Activated CD8-positive, alpha-beta memory T cell treated with anti-CD3 and anti-CD28 coated beads for 4 hours (primary cell): ENCODE results near the gene WDR5.

Source experiments
- DNase-seq, 2 donors: peaks; one replicate each; pipeline ENCODE4 v3.0.0-alpha.2; 2020; ENCODE audit warnings: low read depth in 2 of 2

The WDR5 gene

GRCh38 chr9:134188386-134189144, 52.7 kb downstream of the WDR5 start:
- no peak for DNase-seq

GRCh38 chr9:134189145-134189469, 53.2 kb downstream of the WDR5 start:
- DNase-seq = no peak

DNA sequence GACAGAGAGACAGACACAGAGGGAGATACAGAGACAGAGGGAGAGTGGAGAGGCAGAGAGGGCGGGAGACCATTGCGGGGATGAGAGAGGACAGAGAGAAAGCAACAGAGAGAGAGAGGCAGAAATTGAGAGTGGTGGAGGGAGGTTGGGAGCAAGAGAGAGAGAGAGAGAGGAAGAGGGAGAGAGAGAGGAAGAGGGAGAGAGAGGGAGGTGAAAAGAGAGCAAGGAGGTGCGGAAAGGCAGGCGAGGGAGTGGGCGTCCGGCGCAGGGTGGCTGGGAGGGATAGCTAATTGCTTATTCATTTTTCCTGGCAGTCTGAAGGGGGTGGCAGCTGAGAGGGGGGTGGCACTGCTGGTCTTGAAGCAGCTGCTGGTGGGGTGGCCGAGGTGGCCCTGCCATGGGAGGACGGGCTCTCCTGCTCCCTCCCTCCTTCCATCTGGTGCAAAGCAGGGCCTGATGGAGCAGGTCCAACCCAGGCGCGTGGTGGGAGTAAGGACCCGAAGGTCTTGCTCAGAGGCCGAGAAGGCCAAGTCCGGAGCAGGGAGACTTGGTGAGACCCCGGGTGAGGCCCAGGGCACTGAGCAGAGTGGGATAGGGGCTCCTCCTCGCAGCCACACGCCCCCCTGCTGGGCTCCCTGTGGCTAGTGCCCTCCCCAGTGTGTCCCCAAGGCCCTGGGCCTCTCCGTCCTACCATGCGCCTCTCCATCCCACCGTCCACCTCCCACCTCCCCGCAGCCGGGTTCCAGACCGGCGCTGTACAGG, 53.8 kb downstream of the WDR5 start:
- no peak for DNase-seq

DNA sequence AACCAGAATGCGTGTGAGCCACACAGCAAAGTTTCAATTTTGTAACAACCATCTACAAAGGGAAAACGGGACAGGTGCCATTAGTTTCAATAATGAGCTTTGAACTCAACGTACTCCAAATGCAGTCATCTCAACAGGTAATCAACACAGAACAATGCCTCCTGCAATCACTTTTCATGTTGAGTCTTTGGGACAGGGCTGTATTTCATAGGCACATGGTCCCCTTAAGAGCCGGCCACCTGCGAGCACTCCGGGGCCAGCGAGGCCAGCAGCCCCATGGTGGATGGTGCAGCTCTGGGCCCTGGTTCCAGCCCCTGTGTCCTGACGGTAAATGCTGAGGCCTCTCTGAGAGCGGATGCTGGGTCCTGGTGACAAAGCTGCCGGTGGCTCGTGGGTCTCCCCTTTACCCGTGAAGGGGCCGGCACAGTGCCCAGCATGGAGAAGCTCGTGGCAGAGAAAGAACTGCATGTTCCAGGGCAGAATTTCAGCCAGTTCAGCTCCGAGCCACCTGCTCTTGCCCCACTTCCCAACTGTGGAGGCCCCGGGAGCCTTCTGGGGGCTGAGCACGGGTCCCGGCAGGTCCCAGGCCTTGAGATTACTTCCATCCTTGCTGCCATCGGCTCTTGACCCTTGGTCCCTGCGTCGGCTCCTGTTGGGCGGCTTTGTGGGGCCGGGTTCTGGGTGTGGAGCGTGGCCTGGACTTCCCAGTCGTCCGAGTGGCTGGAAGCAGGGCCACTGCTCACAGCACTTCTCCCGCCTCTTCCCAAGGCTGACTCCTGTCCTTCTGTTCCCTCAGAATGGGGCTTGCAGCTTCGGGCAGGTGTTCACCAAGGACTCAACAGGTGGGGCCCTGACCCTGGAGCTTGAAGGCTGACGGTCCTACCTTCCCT, 54.6 kb downstream of the WDR5 start:
- no peak for DNase-seq

- no peak for DNase-seq
These were observed 55.8 kb downstream of the WDR5 start for GRCh38 chr9:134191455-134192209.

DNA sequence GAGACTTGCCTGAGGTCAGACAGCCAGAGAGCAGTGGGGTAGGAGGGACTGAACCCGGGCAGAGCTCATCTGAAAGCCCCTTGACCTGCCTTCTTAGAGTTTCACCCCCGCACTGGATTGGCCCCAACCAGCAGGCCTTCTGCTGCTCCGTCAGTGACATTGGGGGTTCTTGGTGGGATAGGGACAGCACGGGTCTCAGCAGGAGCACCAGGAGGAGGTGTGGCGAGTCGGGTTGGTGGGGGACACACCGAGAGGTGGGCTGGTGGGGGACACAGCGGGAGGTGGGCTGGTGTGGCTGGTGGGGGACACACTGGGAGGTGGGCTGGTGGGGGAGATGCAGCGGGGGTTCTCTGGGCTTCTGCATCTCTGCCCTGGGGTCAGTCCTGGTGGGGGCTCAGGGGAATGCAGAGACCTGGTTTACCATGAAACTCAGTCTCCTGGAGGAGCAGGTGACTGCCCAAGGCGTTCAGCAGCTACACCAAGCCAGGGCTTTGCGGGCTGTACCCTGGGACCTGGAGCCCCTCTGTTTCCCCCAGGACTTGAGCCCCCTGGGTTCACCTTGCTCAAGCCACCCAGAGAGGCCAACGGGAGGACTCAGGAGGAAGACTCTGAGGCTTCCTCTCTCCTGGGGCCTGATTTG, 56.5 kb downstream of the WDR5 start:
- DNase-seq = no peak

DNA sequence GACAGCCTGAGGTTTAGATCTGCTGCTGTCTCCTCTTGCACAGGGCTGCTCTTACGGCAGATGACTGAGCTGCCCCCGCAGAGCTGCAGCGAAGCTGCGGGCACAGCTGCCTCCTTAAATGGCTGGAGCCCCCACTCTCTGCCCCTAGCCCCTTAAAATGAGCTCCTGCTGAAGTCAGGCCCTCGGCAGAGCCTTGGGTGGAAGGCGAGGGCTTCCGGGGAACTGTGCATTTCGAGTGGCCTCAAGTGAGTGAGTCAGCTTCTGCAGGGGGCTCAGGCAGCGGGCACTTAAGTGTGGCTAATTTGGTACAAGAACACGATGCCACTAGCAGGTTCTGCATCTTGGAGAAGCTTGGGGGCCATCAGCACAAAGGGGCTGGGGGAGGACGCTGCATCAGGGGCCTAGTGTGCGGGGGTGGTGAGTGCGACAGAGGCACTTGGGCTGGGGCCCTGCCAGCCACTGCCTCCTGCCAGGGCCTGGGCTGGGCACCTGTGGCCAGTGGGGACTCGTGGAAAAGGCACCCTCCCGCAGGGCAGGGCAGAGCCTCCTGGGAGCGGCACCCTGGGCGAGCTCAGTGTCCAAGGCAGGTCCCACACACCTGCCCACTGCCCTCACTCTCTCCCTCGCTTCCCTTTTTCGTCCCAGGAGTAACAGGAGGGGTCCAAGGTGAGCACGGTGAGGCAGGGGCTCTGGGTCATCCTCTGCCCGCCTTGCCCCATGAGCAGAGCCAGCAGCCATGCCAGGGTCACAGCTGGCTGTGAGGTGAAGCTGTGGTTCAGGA, 57.3 kb downstream of the WDR5 start:
- no peak for DNase-seq

DNA sequence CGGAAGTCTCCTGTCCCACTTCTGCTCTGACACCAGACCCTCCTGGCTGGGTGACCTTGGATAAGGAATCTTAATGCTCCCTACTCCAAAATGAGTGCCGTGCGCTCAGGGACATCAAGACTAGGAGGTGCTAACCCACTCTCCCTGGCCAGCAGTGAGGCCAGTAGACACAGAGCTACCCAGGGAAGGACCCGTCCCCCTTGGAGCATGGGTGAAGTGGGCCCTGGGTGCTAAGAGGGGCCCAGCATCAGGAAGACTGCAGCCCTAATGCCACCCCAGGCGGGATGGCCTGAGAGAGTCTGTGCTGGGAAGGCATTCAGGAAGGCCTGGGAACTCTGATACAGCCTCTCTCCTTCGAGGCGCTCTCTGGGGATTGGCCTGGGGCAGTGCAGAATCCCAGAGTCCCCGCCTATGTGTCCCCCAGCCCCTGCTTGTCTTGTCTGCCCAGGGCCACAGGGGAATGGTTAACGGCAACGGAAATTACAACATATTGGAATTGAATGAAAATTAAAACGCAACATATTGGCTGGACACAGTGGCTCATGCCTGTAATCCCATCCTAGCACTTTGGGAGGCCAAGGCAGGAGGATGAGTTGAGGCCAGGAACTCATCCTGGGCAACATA, 58.1 kb downstream of the WDR5 start:
- no peak for DNase-seq

GRCh38 chr9:134195558-134195957, 59.7 kb downstream of the WDR5 start:
- DNase-seq = no peak

- DNase-seq = no peak
These were observed 61.0 kb downstream of the WDR5 start for GRCh38 chr9:134196911-134197310.

DNA sequence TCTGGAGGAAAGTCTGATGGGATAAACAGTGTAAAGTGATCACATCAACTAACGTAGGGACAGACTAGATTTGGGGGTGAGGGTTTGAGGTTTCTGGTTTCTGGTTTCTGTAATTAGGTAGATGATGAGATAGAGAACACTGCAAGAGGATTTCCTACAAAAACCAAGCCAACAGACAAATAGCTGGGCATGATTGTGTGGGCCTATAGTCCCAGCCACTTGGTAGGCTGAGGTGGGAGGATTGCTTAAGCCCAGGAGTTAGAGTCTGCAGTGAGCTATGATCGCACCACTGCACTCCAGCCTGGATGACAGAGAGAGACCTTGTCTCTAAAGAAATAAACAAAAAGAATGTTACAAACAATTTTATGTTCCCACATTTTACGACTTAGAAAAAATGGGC, 62.9 kb downstream of the WDR5 start:
- no peak for DNase-seq

GRCh38 chr9:134200730-134201129, 64.8 kb downstream of the WDR5 start:
- DNase-seq = no peak

GRCh38 chr9:134203224-134203623, 67.3 kb downstream of the WDR5 start:
- DNase-seq = no peak

DNA sequence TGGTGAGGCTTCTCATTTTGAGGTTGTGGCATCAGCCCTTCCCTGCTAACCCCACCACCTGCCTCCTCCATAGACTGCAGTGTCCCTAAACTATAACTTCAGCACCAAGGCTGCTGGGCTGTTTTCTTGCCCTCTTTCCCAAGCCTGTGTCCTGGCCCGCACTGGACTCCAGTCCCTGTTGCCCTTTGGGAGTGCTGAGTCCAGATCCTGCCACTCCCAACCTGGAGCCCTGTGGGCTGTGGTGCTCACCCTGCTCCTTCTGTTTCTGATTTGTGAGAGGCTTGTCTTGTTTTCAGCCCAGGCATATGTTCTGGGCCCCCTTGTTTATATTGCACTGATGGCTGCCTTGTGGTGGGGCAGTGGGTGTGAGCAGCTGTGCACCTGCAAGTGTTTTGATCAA, 68.2 kb downstream of the WDR5 start:
- DNase-seq = no peak

DNA sequence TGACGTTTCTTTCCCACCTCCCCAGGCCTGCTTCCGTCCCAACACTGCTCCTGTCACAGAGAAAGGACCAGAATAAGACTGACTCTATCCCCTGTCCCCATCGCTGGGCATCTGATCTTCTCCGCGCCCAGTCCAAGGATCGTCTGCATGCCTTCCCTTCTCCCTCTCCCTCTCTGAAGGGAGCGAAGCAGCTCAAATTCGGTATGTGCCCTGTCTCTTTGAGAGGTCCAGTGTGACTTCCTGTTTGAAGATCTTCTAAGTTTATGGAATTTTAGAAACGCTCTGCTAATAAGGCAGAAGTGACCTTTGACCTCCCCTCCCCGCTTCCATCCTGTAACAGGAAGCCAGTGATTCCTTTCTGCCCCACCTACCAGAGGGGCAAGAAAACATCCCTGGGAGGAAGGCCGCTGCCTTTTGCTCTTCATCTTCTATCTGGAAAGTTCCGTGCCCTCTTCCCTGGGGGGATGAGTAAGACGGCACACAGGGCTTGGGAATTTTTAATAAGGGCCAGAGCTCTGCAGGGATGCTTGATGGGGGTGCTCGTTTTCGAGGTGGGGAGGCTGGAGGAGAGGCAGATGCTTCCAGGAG, 69.2 kb downstream of the WDR5 start:
- no peak for DNase-seq

DNA sequence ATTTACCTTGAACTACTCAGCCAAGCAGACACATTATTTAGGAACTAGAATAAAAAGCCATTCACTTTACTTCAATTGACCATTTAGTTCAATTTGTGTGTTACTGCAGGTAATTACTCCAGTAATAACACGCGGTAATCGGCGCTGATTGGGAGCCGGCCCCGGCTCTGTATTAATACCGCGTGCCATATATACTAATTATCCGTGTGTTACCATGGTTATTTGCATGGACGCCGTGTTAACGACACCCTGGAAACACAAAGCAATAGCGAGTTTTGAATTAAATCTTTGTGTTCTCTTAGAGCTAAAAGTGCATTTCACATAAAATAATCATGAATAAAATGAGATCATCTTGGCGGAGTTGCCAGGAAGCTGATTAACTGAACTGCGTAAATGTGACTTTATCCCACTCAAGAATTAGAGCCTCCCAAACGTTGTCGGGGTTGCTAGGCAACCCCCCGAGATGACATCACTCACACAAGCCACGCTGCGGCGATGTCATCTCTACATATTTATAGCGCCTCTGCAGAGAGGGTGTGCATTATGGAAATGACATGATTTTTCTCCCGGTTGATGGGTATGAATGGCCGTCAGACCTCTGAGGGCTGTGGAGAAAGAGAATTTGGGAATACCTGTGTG, 69.9 kb downstream of the WDR5 start:
- DNase-seq = no peak

DNA sequence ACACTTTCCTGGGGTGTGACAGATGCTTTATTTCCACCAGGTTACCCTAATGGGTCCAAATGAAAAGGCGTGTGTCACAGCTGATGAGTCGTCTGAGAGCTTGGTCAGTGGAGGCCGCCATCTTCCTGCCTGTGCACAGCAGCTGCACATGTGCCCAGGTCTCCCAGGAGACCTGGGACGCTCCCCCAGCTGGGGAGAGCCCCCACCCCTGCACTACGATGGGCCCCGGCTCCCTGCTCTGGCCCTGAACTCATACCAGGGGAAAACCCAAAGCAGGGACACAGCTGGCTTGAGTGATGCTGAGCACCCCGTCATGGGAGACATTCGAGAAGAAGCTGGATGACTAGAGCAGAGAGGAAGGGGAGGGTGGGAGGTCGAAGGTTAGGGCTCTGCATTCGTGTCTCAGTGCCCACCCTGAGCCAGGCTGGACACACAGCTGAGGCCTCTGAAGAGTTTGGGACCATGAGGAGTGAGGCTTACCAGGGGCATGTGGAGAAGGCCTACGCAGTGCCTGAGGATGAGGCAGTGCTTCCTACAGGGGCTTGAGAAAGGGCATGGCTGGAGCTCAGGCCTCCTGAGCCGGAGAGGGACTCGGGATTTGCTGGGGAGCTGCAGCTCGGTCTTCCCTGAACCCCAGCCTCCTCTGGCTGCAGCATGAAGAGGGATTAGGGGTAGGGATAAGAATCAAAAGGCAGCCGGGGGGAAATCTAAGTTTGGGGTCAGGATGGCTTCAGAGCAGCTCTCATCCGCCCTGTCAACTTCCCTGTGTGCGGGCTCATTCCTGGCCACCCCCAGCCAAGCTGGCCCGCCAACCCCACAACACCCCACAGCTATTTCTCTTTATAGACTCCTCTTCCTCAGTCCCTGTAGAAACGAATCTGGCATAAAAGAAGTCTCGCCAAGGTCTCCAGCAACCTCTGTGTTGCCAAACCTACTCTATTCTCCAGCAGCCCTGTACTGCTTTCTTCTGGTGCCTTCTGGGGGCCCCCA, 70.7 kb downstream of the WDR5 start:
- DNase-seq = no peak

DNA sequence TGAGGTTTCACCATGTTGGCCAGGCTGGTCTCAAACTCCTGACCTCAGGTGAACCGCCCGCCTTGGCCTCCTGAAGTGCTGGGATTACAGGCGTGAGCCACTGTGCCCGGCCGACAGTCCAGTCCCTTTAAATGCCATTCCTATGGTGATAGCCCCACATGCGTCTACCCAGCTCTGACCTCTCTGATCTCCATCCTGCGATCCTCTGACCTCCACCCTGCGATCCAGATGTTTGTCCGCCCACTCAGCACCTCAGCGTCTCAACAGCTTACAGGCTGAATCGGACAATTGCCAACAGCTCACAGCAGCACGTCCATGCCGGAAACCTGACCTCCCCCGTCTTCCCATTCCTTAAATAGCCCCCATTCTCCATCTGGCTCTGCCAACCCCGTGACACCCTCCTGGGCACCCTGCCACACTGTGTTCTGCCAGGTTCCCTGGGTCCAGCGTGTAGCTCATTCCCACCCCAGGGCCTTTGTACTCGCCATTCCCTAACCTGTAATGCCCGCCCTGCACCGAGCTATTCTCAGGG, 72.5 kb downstream of the WDR5 start:
- no peak for DNase-seq
